Measurements from ENCODE around the gene ARHGAP23.
"Not testable (repeated sequence)": the region's sequence is repeated elsewhere in the genome, so short reads cannot be mapped to it uniquely, and the experiment has no call there.

- not testable (repeated sequence) for TF ChIP-seq POLR2A, POLR2AphosphoS5, CTCF (IDR thresholded peaks at IDR 0.05)
Observed at GRCh38 chr17:38482700-38483043, 54.4 kb downstream of the ARHGAP23 start.

All from prostate gland (tissue), 2 donors.